Fibroblast of mammary gland (primary cell): Measurements from ENCODE around the gene VEGFA.

Source experiments
- DNase-seq: peaks from one replicate; pipeline ENCODE4 v3.0.0-alpha.2; 2010; ENCODE audit warnings: low read depth
- H3K4me3 ChIP-seq: 2 replicates; pipeline ENCODE4 v1.5.1; 2011; ENCODE audit warnings: low read depth, mild to moderate bottlenecking, low read length, moderate library complexity; ENCODE audit not compliant: control insufficient read depth
- TF ChIP-seq, protein P1 (sequence below): conservative IDR thresholded peaks from 2 replicates; pipeline ENCODE4 v1.5.1; 2011; ENCODE audit warnings: low read depth, low read length, inconsistent platforms; ENCODE audit not compliant: control insufficient read depth, insufficient read depth

The VEGFA gene

DNA sequence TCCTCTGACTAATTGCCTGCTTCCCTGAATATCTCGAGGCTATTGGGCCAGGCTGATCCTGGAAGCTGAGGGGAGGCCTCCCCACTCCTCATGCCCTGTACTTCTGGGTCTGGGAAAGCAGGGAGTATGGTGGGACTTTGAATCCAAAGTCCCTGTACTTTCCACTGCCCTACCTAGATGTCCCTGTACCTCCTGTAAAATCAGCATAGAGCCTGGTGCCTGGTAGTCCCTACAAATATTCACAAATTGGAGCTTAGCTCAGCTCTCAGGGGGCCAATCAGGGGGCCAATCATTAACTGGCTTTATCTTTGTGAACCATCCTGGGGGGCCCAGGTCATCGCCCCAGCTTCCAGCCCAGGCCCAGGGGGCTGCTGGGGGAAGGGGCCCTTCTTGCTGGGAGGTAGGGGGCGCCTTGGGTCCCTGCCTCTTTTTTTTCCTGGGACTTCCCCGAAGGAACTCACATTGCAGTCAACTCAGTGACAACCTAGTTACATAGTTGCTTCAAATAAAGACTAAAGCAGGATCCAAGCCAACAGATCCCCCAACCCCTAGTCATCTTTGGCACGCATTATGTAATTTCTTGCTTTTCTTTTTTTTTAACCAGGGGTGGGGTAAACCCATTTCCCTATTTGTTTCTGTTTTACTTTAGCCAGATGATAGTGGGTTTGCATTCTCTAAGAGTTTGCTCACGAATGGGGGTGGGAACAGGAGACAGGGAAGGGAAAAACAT lies 6.9 kb upstream of the VEGFA start:
- H3K4me3 ChIP-seq: no peak overlapping the region
- TF ChIP-seq, protein P1, sequence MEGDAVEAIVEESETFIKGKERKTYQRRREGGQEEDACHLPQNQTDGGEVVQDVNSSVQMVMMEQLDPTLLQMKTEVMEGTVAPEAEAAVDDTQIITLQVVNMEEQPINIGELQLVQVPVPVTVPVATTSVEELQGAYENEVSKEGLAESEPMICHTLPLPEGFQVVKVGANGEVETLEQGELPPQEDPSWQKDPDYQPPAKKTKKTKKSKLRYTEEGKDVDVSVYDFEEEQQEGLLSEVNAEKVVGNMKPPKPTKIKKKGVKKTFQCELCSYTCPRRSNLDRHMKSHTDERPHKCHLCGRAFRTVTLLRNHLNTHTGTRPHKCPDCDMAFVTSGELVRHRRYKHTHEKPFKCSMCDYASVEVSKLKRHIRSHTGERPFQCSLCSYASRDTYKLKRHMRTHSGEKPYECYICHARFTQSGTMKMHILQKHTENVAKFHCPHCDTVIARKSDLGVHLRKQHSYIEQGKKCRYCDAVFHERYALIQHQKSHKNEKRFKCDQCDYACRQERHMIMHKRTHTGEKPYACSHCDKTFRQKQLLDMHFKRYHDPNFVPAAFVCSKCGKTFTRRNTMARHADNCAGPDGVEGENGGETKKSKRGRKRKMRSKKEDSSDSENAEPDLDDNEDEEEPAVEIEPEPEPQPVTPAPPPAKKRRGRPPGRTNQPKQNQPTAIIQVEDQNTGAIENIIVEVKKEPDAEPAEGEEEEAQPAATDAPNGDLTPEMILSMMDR: no peak
- DNase-seq: no peak

DNA sequence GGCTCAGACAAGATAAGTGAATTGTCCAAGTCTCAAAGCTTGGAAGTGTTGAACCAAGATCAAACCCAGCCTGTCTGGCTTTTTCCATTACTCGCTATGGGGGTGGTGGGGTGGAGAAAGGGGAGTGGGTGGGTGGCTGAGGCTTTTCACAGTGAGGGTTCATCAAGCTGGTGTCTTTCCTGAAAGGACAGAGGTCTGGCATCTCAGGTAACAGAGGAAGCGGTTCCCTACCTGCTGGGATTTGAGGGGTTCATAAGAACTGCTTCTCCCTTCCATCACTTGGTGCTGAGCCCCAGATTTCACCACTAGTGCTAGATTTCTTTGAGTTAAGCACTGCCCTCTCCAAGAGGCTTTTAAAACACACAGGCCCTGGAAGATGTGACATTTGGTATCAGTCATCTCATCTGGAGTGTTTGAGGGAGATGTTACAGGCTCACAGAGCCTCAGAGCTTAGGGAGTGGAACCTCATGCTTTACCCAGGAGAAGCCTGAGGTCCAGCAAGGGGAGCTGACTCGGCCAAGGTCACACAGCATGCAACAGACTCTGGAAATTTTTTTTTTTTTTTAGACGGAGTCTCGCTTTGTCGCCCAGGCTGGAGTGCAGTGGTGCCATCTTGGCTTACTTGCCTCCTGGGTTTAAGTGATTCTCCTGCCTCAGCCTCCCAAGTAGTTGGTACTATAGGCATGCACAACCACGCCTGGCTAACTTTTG lies 6.0 kb upstream of the VEGFA start:
- DNase-seq: no peak
- TF ChIP-seq, protein P1: no peak
- H3K4me3 ChIP-seq: no peak overlapping the region

DNA sequence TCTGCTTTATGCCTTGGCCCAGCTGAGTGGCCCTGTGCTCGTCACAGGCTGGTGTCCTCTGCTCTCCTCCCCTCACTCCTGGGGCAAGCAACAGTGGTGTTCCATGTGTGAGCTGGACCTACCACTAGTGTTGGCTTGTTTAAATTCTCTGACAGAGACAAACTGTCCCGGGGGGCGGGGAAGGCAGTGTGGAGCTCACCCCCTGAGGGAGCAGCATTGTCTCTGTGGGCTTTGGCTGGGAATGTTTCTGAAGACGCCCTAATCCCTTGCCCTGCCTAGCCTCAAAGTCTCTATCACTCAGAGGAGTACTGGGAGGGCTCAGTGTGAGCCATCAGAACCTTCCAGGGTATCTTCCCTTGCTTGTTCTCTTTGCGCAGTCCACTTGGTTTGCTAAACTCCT lies 5.2 kb upstream of the VEGFA start:
- DNase-seq: no peak
- no peak overlapping the region for H3K4me3 ChIP-seq
- TF ChIP-seq, protein P1: no peak

DNA sequence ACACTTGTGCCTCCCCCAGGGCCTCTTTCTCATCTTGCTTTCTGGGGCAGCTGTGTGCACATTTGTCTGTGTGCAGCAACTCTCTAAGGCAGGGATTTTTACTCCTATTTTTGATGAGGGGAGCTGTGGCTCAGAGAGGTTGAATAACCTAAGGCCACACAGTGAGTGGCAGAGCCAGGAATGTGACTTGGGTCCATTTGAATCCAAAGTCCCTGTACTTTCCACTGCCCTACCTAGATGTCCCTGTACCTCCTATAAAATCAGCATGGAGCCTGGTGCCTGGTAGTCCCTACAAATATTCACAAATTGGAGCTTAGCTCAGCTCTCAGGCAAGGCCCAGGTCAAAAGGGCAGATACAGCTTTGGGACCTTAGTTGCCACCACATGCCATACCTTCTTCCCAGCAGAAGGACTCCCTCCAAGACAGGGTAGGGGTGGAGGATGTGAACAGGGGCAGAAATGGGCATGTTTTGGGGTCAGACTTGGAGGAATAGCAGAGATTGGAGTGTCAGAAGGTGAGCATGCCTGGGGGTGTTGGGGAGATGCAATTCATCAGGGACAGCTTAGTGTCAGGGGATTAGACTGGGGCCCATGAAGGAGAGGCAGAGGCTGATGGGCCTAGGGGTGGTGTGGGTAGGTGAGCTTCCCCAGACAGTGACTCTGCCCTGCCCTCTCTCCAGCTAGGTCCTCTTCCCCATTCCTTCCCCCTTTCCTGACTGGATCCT lies 4.1 kb upstream of the VEGFA start:
- TF ChIP-seq, protein P1: no peak
- no peak overlapping the region for H3K4me3 ChIP-seq
- DNase-seq: no peak

DNA sequence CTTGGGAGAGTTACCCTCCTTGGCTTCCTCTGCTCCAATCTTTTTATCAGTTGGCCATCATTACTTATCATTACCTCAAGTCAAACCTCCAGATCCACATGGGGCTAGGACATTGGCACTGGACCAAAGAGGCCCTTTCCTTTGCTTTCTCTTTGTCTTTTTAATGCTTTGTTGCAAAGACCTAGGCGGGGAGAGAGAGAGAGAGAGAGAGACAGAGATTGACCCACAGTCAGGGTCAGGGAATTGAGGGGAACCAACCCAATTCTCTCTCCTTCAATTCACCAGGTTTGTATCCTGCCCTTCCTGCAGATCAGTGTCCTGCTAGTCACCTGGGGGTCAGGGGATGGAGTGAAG lies 3.5 kb upstream of the VEGFA start:
- no peak for DNase-seq
- TF ChIP-seq, protein P1: no peak
- H3K4me3 ChIP-seq: no peak overlapping the region

DNA sequence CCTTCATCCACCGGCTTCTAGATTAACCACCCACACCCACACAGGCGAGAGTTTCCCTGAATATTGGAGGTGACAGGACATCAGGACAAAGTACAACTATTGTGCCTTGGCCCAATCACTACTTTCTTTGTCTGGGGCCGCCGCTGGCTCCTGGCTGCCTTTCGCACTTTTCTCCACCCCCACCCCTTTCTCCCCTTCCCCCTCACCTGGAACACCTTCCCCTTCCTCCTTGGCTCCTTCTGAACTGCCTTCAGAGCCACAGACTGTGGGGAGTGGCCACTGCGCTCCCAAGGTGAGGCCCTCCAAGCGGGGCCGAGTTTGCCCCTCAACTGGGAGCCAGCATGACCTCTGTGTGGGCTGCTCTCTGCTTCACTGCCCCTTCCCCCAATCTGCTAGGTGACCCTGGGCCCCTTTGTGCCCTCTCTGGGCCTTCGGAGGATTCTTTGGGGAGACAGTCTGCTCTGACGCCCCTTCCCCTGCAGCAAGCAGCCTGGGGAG lies 3.0 kb upstream of the VEGFA start:
- TF ChIP-seq, protein P1: no peak
- DNase-seq: no peak
- H3K4me3 ChIP-seq: no peak overlapping the region
